SIG-M5 treated with dmso at 0.1 percent for 504 hours (cell line): ENCODE measurements around the gene CYP21A2.
"Not testable (repeated sequence)": the region's sequence is repeated elsewhere in the genome, so short reads cannot be mapped to it uniquely, and the experiment has no call there.

Source experiments
- DNase-seq: peaks from one replicate; lab custom pipeline; 2025; ENCODE audit not compliant: unreplicated experiment; lab: John Stamatoyannopoulos, UW

Gene CYP21A2

DNA sequence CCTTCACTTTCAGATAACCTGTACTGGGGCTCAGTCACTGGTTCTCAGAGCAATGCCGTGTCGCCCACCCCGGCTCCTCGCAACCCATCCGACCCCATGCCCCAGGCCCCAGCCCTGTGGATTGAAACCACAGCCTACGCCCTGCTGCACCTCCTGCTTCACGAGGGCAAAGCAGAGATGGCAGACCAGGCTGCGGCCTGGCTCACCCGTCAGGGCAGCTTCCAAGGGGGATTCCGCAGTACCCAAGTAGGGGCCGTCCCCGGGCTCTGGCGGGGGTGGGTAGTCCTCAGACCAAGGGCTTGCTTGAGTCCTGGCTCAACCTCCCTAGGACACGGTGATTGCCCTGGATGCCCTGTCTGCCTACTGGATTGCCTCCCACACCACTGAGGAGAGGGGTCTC lies 8.7 kb upstream of the CYP21A2 start:
- not testable (repeated sequence) for DNase-seq

DNA sequence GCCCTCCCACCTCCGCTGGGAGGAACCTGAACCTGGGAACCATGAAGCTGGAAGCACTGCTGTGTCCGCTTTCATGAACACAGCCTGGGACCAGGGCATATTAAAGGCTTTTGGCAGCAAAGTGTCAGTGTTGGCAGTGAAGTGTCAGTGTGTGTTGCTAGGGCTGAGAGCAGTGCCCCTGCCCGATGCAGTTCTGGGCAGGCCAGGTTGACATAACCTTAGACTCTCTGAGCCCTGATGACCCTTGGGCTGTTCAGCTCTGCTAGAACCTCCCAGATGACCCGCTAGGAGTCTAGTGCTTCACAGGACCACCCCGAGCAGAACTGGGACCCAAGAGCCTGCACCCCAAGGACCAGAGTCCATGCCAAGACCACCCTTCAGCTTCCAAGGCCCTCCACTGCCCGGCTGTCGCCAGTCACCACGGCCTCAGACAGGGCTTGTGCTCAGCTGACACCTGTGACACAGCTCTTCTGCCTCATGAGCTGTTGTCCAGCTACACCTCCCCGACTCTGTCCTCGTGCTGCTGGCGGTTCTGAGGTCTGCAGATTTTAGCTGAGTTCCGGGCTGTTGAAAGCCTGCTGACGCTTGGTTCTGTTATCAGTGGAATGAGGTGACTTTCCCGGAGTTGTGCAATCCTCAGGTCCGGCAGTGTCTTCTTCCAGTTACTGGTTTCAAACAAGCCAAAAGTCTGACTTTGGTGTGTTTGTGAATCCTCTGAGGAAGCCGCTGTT lies 2.8 kb upstream of the CYP21A2 start:
- DNase-seq, result not testable (repeated sequence)

DNA sequence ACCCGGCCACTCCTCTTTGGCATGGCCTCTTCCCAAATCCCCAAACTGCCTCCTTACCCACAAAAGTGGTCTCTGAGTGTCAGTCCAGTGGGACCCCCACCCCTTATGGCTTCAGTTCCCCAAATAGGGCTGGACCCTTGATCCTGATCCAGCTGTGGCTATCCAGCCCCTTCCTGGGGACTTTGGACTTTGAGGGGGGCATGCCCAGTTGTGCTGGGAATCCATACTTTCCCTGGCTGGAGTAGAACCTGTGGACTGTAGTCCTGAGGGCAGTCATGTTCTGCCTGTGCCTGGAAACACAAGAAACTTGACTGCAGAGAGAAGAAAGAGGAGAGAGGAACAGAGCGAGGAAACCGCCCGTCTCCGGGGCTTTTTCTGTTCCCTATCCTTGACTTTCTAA lies 1.1 kb upstream of the CYP21A2 start:
- not testable (repeated sequence) for DNase-seq

DNA sequence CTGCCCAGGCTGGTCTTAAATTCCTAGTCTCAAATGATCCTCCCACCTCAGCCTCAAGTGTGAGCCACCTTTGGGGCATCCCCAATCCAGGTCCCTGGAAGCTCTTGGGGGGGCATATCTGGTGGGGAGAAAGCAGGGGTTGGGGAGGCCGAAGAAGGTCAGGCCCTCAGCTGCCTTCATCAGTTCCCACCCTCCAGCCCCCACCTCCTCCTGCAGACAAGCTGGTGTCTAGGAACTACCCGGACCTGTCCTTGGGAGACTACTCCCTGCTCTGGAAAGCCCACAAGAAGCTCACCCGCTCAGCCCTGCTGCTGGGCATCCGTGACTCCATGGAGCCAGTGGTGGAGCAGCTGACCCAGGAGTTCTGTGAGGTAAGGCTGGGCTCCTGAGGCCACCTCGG lies 663 bp downstream of the CYP21A2 start:
- DNase-seq, result not testable (repeated sequence)

DNA sequence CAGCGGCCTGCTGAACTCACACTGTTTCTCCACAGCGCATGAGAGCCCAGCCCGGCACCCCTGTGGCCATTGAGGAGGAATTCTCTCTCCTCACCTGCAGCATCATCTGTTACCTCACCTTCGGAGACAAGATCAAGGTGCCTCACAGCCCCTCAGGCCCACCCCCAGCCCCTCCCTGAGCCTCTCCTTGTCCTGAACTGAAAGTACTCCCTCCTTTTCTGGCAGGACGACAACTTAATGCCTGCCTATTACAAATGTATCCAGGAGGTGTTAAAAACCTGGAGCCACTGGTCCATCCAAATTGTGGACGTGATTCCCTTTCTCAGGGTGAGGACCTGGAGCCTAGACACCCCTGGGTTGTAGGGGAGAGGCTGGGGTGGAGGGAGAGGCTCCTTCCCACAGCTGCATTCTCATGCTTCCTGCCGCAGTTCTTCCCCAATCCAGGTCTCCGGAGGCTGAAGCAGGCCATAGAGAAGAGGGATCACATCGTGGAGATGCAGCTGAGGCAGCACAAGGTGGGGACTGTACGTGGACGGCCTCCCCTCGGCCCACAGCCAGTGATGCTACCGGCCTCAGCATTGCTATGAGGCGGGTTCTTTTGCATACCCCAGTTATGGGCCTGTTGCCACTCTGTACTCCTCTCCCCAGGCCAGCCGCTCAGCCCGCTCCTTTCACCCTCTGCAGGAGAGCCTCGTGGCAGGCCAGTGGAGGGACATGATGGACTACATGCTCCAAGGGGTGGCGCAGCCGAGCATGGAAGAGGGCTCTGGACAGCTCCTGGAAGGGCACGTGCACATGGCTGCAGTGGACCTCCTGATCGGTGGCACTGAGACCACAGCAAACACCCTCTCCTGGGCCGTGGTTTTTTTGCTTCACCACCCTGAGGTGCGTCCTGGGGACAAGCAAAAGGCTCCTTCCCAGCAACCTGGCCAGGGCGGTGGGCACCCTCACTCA lies 1.4 kb downstream of the CYP21A2 start:
- not testable (repeated sequence) for DNase-seq

DNA sequence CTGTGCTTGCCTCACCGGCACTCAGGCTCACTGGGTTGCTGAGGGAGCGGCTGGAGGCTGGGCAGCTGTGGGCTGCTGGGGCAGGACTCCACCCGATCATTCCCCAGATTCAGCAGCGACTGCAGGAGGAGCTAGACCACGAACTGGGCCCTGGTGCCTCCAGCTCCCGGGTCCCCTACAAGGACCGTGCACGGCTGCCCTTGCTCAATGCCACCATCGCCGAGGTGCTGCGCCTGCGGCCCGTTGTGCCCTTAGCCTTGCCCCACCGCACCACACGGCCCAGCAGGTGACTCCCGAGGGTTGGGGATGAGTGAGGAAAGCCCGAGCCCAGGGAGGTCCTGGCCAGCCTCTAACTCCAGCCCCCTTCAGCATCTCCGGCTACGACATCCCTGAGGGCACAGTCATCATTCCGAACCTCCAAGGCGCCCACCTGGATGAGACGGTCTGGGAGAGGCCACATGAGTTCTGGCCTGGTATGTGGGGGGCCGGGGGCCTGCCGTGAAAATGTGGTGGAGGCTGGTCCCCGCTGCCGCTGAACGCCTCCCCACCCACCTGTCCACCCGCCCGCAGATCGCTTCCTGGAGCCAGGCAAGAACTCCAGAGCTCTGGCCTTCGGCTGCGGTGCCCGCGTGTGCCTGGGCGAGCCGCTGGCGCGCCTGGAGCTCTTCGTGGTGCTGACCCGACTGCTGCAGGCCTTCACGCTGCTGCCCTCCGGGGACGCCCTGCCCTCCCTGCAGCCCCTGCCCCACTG lies 2.3 kb downstream of the CYP21A2 start:
- DNase-seq, result not testable (repeated sequence)

DNA sequence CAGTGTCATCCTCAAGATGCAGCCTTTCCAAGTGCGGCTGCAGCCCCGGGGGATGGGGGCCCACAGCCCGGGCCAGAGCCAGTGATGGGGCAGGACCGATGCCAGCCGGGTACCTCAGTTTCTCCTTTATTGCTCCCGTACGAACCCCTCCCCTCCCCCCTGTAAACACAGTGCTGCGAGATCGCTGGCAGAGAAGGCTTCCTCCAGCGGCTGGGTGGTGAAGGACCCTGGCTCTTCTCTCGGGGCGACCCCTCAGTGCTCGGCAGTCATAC lies 2.8 kb downstream of the CYP21A2 start:
- DNase-seq, result not testable (repeated sequence)

DNA sequence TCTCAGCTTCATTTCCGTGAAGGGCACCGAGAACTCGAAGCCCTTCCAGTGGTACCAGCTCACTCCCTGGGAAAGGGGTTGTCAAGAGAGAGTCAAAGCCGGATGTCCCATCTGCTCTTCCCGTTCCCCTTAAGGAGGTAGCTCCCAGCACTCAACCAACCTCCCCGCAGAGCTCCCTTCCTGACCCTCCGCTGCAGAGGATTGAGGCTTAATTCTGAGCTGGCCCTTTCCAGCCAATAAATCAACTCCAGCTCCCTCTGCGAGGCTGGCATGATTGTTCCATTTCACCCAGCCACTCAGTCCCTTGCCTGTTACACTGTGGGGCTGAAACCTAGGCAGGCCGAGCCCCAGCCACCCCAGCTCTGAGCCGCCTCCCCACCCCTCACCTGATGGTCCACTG lies 3.2 kb downstream of the CYP21A2 start:
- DNase-seq, result not testable (repeated sequence)

DNA sequence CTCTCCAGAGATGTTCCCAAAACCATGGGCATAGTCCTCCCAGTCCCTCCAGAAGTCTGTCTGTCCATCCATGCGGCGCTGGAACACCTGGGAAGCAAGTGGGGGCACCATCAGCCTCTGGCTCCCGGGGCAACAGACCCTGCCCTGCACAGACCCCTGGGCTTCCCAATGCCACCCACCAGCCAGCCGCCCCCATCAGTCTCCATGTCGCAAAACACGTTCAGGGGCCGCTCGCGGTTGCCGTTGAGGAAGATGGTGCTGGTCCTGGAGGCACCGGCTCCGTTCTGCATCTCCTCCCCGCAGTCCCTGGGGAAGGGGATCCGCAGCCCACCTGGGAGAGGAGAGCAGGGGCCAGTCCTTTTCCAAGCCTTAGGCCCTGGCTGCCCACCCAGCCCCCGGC lies 4.1 kb downstream of the CYP21A2 start:
- DNase-seq, result not testable (repeated sequence)

DNA sequence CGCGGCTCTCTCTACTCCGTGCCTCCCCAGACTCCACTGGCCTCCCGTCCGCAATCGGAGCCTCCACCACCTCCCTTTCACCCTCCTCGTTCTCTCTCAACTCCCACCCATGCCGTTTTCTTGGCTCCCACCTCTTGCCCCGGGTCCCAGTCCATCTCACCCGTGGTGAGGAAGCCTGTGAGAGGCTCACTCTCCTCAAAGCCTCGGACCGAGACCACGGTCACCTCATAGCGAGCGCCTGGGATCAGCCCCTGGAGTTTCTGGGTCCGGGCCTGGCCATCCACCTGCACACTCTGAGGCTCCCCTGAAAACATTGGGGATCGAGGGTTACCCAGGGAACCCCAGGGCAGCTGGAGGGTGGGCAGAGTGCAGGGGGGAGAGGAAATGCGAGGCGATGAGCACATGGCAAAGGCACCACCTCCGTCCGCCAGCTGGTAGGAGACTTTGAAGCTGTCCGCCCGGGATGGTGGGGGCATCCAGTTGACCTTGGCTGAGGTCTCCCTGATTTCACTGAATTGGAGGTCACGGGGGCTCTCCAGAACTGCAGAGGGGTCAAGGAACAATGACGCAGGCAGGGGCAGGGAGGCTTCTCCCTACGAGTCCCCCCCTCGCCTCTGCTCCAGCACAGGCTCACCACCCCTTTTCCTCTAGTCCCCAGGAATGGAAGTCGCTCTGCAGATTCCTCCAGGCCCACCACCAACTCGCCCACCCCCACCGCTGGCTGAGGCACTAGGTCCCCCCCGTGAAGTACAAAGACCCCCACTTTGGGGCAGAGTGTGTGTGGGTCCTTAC lies 5.6 kb downstream of the CYP21A2 start:
- DNase-seq, result not testable (repeated sequence)

DNA sequence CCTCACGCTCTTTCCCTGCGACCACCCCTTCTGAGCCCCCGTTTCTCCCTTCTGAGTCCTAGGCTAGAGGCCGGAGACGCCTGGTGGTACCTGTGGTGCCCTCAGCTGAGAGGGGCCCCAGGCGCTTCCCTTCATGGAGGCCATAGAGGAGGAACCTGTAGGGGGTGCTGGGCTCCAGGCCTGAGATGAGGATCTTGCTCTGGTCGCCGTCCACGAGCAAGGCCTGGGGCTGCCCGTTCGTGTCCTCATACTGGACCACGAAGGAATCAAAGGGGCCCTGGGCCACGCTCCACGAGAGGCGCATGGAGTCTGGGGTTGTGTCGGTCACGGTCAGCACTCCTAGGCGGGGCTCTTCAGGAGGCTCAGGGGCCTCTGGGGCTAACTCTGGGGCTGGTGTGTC lies 6.7 kb downstream of the CYP21A2 start:
- not testable (repeated sequence) for DNase-seq

DNA sequence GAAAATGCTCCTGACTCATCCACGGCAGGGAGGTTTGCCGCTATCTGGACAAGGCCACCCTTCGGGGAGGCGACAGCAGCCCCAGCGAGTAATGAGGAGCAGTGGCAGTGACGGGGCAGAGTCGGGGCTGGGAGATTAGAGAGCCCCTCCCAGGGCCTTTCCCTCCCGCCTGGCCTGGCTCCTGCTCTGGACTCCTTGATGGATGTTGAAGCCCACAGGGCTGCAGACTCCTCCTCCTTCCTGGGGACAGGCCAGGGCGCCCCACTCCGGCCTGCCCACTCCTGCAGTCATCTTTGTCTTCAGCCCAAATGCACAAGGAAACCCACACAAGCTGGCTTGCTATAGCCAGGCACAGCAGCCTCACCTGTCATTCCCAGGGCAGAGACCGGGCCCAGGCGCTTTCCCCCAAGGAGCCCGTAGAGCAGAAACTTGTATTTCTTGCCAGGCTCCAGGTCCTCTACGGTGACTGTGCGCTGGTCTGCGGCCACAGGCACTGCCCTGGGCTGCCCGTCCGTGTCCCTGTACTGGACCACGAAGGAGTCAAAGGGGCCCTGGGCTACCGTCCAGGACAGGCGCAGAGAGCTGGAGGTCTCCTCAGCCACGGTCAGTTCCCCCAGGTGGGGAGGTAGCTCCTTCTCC lies 7.7 kb downstream of the CYP21A2 start:
- DNase-seq, result no peak

DNA sequence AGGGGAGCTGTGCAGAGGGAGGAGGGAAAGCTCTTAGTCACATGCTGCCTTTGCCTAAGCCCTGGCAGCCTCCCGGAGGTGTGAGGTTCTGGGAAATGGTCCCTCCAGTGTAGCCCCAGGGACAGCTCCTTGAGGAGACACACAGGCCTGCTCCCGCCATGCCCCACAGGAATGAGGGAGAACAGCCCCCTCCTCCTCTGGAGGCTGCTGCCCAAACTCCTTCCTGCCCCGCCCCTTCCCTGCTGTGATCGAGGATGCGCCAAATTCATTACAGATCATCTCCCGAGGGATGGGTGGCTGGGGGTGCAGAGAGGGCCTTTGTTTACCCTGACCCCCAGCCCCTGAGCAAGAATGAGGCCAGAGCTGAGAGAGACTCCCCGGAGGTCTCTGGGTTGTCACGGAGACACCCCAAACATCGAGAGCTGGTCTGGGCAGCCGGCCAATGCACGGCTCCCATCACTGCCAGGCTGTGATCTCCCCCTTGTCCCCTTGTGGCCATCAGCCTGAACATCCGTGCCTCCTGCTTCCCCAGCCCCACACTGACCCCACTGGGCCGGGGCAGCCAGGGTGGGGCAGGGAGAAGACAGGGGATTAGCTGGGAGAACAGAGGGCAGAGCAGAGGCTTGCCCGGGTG lies 8.4 kb downstream of the CYP21A2 start:
- no peak for DNase-seq

DNA sequence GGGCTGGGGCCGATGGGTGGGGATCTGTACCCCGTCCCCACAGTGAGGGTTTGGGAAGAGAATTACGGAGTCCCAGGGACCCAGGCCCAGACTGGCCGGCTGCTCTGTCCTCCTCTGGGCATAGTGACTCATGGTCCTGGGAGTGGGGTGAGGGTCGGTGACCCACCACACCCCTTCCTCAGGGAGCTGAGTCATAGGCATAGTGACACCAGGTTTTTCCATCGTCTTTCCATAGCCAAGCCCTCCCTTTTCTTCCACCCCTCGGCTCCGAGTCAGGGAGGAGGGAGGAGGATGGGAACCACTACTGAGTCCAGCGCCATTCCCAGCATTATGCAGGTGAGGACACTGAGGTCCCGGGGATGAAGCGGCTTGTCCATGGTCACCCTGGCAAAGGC lies 8.9 kb downstream of the CYP21A2 start:
- DNase-seq, result no peak

DNA sequence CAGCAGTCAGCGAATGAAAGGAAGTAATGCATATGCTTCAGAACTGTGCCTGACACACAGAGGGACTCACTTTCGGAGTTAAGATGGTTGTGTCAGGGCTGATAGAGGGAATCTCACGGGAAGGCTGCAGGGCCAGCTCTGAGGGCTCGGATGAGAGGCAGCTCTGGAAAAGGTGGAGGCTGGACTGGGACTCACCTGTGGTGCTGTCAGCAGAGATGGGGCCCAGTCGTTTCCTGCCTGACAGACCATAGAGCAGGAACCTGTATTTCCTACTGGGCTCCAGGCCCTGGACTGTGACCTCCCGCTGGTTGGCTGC lies 9.3 kb downstream of the CYP21A2 start:
- no peak for DNase-seq

DNA sequence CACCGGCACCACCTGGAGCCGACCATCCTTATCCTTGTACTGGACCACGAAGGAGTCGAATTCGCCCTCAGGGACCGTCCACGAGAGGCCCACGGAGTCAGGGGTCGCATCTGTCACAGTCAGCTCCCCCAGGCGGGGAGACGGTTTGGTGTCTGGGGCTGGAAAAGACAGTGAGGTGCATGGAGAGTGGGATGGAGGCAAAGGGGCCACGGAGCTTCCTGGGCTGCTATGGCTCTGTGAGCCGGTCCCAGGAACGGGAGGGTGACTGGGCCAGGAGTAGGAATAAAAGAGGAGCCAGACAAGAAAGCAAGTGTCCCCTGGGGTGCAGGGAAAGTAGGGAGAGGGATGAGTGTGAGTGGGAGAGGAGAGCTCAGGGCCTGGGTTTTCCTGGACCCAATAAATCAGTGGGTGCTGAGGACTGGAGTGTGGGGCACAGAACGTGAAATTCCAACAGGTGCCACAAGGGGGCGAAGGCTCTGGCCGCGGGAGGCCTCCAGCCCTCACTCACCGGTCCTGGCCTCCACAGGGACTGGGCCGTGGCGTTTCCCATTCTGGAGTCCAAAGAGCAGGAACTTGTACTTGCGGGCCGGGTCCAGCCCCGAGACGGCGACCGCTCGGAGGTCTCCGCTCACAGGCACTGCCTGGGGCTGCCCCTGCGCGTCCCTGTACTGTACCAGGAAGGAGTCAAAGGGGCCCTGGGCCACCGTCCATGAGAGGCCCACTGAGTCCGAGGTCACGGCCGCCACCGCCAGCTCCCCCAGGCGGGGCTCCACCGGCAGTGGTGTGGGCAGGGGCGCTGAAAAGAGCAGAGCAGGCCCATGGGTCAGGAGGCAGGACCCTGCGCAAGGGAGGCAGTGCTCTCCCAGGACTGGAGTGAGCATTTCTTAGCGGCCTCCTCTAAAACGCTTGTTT lies 9.9 kb downstream of the CYP21A2 start:
- peak; percentile 23 for DNase-seq

DNA sequence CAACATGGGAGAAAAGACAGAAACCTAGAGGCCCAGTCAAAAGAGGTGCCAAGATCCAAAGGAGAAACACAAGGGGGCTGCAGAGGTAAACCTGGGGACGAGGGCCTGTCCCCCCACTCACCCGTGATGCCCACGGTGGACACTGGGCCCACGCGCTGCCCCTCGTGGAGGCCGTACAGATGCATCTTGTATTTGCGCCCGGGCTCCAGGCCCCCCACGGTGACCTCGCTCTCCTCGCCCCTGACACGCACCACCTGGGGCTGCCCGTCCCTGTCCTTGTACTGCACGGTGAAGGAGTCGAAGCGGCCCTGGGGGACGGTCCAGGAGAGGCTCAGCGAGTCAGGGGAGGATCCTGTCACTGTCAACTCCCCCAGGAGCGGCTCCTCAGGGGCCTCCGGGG lies 10.9 kb downstream of the CYP21A2 start:
- DNase-seq, result not testable (repeated sequence)

DNA sequence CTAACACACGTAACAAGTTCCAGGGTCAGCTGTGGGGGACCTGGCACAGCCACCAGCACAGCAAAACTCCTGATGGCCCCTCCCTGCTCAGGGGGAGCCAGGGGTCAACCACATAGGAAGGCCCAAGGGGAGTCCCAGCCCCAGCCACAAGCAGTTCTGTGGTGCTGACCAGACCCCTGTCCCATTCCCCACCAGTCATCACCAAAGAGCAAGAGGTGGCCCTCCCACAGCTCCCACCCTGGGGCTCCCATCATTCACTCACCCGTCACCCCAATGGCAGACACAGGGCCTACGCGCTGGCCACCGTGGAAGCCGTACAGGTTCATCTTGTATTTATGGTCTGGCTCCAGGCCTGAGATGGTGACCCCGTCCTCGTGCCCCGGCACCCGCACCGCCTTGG lies 11.5 kb downstream of the CYP21A2 start:
- not testable (repeated sequence) for DNase-seq

DNA sequence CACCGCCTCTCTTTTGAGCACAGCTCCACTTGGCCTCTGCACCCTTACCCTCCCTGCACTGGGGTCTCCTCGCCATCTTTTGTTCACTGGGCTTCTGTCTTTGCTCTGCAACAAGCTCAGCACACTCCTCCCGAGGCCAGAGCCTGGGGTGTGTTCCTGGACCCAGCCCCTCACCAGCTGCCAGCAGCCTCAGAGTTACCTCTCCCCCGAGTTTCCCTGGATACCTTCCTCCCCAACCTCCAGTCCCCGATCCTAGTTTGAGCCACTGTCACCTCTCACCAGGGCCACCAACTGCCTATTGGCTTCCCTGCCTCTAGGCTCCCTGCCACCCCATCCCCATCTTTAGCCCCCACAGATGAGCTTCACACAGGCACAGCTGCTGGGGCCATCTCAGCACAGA lies 12.3 kb downstream of the CYP21A2 start:
- DNase-seq, result no peak
